A549 (cell line): ENCODE data around the gene SIRT7. TPM values are rescaled to one million over a fixed set of nuclear protein-coding genes. Genes with fewer than 3 reads are reported as not detected.
A peak's percentile ranks its signal among the peaks of the same experiment; 100 is the strongest.

Experiments
- ATAC-seq, 2 experiments: fragments of 200-7000 bp in 1 of 2; fragments of >200 bp in 1 of 2; cut with Nextera tagmentation in 1 of 2; cut with Tn5 transposase in 1 of 2; 3 replicates each; pipeline versions ENCODE4 v1.8.0 to v1.9.1; 2018 to 2020; ENCODE audit warnings: mild to moderate bottlenecking in 1 of 2, moderate library complexity in 1 of 2
- CTCF ChIA-PET: fragments of 300-600 bp; sonication (Branson Sonifier 250); formaldehyde crosslinking; extraction: SDS; loops from one replicate; lab custom pipeline; 2021; ENCODE audit warnings: antibody characterized with exemption, inconsistent platforms; lab: Yijun Ruan, JAX
- POLR2A ChIA-PET: fragments of 350-600 bp; formaldehyde crosslinking; extraction: SDS; loops from one replicate; lab custom pipeline; 2021; ENCODE audit warnings: antibody characterized with exemption, inconsistent platforms; lab: Yijun Ruan, JAX
- DNase-seq, 2 experiments: peaks; one replicate each; pipeline versions ENCODE4 v3.0.0 to v3.0.0-alpha.2; 2011 to 2016; ENCODE audit warnings: low read depth in 1 of 2, low spot score in 1 of 2
- FAIRE-seq: peaks from 2 replicates; lab custom pipeline; 2011; peaks lifted over from hg19 to GRCh38; lab: Jason Lieb, UNC
- H3K27ac ChIP-seq, 2 experiments: fragments of >200 bp; sonication (Bioruptor Twin); formaldehyde crosslinking; 3 replicates each; pipeline ENCODE4 v1.5.1; 2016 to 2017
- H3K4me1 ChIP-seq: fragments of >200 bp; sonication (Bioruptor Twin); formaldehyde crosslinking; 3 replicates; pipeline ENCODE4 v1.6.1; 2016
- H3K4me2 ChIP-seq: fragments of >200 bp; sonication (Bioruptor Twin); formaldehyde crosslinking; 3 replicates; pipeline ENCODE4 v1.6.1; 2016
- H3K4me3 ChIP-seq: fragments of >200 bp; sonication (Bioruptor Twin); formaldehyde crosslinking; 3 replicates; pipeline ENCODE4 v1.5.1; 2016
- H3K9me3 ChIP-seq: fragments of >200 bp; sonication (Bioruptor Twin); formaldehyde crosslinking; 3 replicates; pipeline ENCODE4 v1.6.1; 2016
- ATOH8 ChIP-seq: fragments of 250-450 bp; sonication (Bioruptor Pico); IDR thresholded peaks from 2 replicates; pipeline ENCODE4 v1.5.0; 2020; ENCODE audit warnings: low read depth, mild to moderate bottlenecking, moderate library complexity
- CEBPB ChIP-seq, 2 experiments: fragments of >200 bp in 1 of 2; sonication (Bioruptor Twin) in 1 of 2; formaldehyde crosslinking in 1 of 2; IDR thresholded peaks; 2 replicates each; pipeline ENCODE4 v1.6.1; 2012 to 2016
- EHF ChIP-seq: fragments of 250-450 bp; sonication (Bioruptor Pico); IDR thresholded peaks from 2 replicates; pipeline ENCODE4 v1.5.0; 2020; ENCODE audit warnings: mild to moderate bottlenecking
- EP300 ChIP-seq, 2 experiments: fragments of >200 bp; sonication (Bioruptor Twin); formaldehyde crosslinking; IDR thresholded peaks; 2 replicates in 1 of 2; 3 replicates in 1 of 2; pipeline ENCODE4 v1.6.1; 2016 to 2017
- FOSB ChIP-seq: fragments of 250-450 bp; sonication (Bioruptor Pico); IDR thresholded peaks from 2 replicates; pipeline ENCODE4 v1.5.0; 2020; ENCODE audit warnings: mild to moderate bottlenecking, moderate library complexity
- FOXS1 ChIP-seq: fragments of 250-450 bp; sonication (Bioruptor Pico); IDR thresholded peaks from 2 replicates; pipeline ENCODE4 v1.5.0; 2020; ENCODE audit warnings: mild to moderate bottlenecking, moderate library complexity
- HDAC2 ChIP-seq: fragments of 200-600 bp; sonication (generic); IDR thresholded peaks from 2 replicates; pipeline ENCODE4 v1.6.1; 2016
- HOXB5 ChIP-seq: fragments of 250-450 bp; sonication (Bioruptor Pico); IDR thresholded peaks from 2 replicates; pipeline ENCODE4 v1.5.0; 2020; ENCODE audit warnings: mild to moderate bottlenecking, moderate library complexity
- JUNB ChIP-seq: fragments of >200 bp; sonication (Bioruptor Twin); formaldehyde crosslinking; IDR thresholded peaks from 2 replicates; pipeline ENCODE4 v1.6.1; 2016
- KDM1A ChIP-seq: fragments of 200-600 bp; sonication (generic); IDR thresholded peaks from 2 replicates; pipeline ENCODE4 v1.6.1; 2016; ENCODE audit warnings: low read depth, mild to moderate bottlenecking
- KDM5A ChIP-seq: fragments of 200-600 bp; sonication (generic); IDR thresholded peaks from 2 replicates; pipeline ENCODE4 v1.6.1; 2016; ENCODE audit warnings: antibody characterized with exemption, mild to moderate bottlenecking
- MAZ ChIP-seq: fragments of 150-350 bp; IDR thresholded peaks from 2 replicates; pipeline ENCODE4 v1.6.1; 2014; ENCODE audit warnings: antibody characterized with exemption, low read depth, low read length, borderline replicate concordance
- NFE2L2 ChIP-seq: fragments of 150-350 bp; conservative IDR thresholded peaks from 2 replicates; pipeline ENCODE4 v1.6.1; 2014; ENCODE audit warnings: low read length
- PHF8 ChIP-seq: fragments of 200-600 bp; sonication (generic); IDR thresholded peaks from 2 replicates; pipeline ENCODE4 v1.6.1; 2016; ENCODE audit warnings: low read depth, mild to moderate bottlenecking, antibody characterized with exemption, moderate library complexity, borderline replicate concordance
- POLR2AphosphoS2 ChIP-seq: conservative IDR thresholded peaks from 2 replicates; pipeline ENCODE4 v1.6.1; 2012; ENCODE audit warnings: low read length, improper control_type of control experiment, inconsistent platforms
- RAD21 ChIP-seq, 2 experiments: fragments of >200 bp in 1 of 2; sonication (Bioruptor Twin) in 1 of 2; formaldehyde crosslinking in 1 of 2; IDR thresholded peaks in 1 of 2; conservative IDR thresholded peaks in 1 of 2; 2 replicates in 1 of 2; 3 replicates in 1 of 2; pipeline ENCODE4 v1.6.1; 2012 to 2018; ENCODE audit warnings: inconsistent platforms in 1 of 2
- RARB ChIP-seq: fragments of 250-450 bp; sonication (Bioruptor Pico); IDR thresholded peaks from 2 replicates; pipeline ENCODE4 v1.8.0; 2021; ENCODE audit warnings: mild to moderate bottlenecking, moderate library complexity
- RFX5 ChIP-seq: fragments of 450-650 bp; IDR thresholded peaks from 2 replicates; pipeline ENCODE4 v1.7.1; 2014; ENCODE audit warnings: antibody characterized with exemption, mild to moderate bottlenecking, moderate library complexity
- SMC3 ChIP-seq: fragments of >200 bp; sonication (Bioruptor Twin); formaldehyde crosslinking; IDR thresholded peaks from 3 replicates; pipeline ENCODE4 v1.6.1; 2018; ENCODE audit warnings: inconsistent platforms
- TP53 ChIP-seq: fragments of 250-450 bp; sonication (Bioruptor Pico); IDR thresholded peaks from 2 replicates; pipeline ENCODE4 v1.5.0; 2021; ENCODE audit warnings: mild to moderate bottlenecking, moderate library complexity
- USF2 ChIP-seq: fragments of 450-650 bp; IDR thresholded peaks from 2 replicates; pipeline ENCODE4 v1.6.1; 2014; ENCODE audit warnings: antibody characterized with exemption
- ZFP36 ChIP-seq: fragments of 450-650 bp; IDR thresholded peaks from 2 replicates; pipeline ENCODE4 v1.6.1; 2014; ENCODE audit warnings: borderline replicate concordance; ENCODE audit not compliant: partially characterized antibody
- ZNF302 ChIP-seq: fragments of 250-450 bp; sonication (Bioruptor Pico); IDR thresholded peaks from 2 replicates; pipeline ENCODE4 v1.9.0; 2021; ENCODE audit warnings: inconsistent platforms, mild to moderate bottlenecking, moderate library complexity
- WGBS: methylation state at CpG from one replicate; pipeline ENCODE4 v1.1.6; 2017; ENCODE audit errors: missing lambda C conversion rate; 5-methylcytosine and 5-hydroxymethylcytosine counted together
- polyA plus RNA-seq, 4 experiments: library from polyadenylated mRNA; depleted of rRNA in 3 of 4; stranded (reverse); fragments of >200 nt; fragmentation: RNase III in 1 of 4; extraction: RNeasy Plus Mini Kit Qiagen cat#74134 plus additional on column Dnase treatment in 1 of 4; gene quantifications; 2 replicates in 3 of 4; 3 replicates in 1 of 4; pipeline ENCODE4 v1.2.3, GENCODE V29; 2011 to 2017
- TF ChIP-seq, protein P1 (sequence below): IDR thresholded peaks from 2 replicates; pipeline ENCODE4 v1.6.1; 2012

The SIRT7 gene
- polyA plus RNA-seq, 2 of the 4 experiments (the other 2 are of a cell fraction): 9.8 to 35.2 TPM

DNA sequence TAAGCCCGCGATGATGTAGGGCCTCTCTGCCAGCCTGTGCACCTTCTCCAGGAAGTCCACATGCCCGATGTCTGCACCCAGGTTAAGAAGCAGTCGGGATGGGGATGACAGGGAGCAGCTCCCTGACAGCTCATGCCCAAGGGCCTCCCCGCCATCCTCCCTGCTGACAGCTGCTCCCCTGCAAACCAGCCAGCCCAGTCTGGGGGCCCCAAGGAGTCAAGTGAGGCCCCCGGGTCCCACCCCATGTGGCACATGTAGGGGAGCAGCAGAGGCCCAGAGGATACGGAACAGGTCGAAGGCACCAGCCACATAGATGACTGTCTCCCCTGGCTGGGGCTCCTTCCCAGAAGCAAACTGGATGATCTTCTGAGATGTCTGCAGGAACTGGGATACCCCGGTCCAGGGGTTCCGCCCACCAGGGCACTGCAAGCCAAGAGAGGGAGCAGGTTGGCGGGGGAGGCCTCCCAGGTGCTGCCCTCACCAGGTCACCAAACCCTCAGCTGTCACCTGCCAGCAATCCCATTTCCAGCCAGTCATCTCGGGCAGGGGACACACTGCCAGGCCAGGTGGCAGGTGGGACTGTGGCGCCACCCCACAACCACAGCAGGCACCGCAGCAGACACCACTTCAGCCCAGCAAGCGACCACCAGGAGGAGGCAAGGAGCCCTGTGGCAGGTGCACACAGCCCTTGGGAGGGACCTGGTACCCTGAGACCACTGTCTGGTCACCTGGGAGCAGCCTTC, 11.3 kb downstream of the SIRT7 start:
- ChIA-PET CTCF (interaction anchor here (1.2 to 2.8 kb wide), 7 partner anchors 13 to 84 kb away, joined by 3 to 7 read pairs (median 4); partner anchors contain the start of gene MAFG), POLR2A (no interaction called here)
- Histone ChIP-seq H3K27ac (no peak overlapping the region), H3K9me3 (no peaks in the 10 kb centered on the region), H3K4me3 (no peak overlapping the region), H3K4me2 (no peak overlapping the region), H3K4me1 (peaks cover 8% of the 10 kb centered on the region; the same call in 2 of the 3 replicates)
- no peak for FAIRE-seq
- TF ChIP-seq RAD21 (conservative IDR thresholded peaks at IDR 0.05 in 1 of 2, IDR thresholded peaks at IDR 0.05 in 1 of 2) (peak in 1 of 2 experiments; percentile 52; a peak in 1 of 5 replicates), FOSB (CRISPR knock-in tag) (no peak)
- peak in 1 of 2 experiments; percentile 50; a peak in 3 of 6 replicates for ATAC-seq
- peak in 1 of 2 experiments; percentile 66 for DNase-seq
- 85% methylated on average over 11 of the region's 15 CpGs for WGBS

DNA sequence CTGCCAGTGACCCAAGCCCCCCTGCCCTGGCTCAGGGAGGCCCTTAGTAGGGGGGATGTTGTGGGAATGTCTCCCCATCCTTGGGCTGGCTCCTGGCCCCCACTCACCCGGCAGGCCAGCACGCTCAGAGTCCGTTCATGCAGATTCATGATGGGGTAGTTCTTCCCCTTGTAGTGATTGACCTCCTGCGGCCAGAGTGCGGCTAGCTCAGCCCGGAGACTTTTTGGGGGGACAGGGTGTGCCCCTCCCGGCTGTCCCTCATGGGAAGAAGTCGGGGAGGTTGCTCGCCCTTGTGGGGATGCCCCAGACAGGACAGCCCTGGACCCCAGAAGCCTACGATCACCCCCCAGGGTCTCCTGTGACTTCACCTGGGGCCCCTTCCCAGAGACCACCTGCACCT, 12.0 kb downstream of the SIRT7 start:
- ChIA-PET POLR2A (no interaction called here), CTCF (interaction anchor here (0.6 to 2.8 kb wide), 7 partner anchors 14 to 125 kb away, joined by 3 to 7 read pairs (median 5); partner anchors contain the start of gene MAFG)
- FAIRE-seq (no peak), DNase-seq (no peak), ATAC-seq (no peak)
- WGBS: 88% methylated on average over 9 of the region's 10 CpGs
- H3K27ac ChIP-seq: no peak overlapping the region
- H3K4me1 ChIP-seq: peaks cover 7% of the 10 kb centered on the region; the same call in 2 of the 3 replicates
- no peak overlapping the region for H3K4me2 ChIP-seq
- TF ChIP-seq ATOH8 (CRISPR knock-in tag) (no peak), JUNB (no peak), RFX5 (no peak), HDAC2 (no peak), SMC3 (no peak), HOXB5 (no peak), EHF (CRISPR knock-in tag) (no peak), FOXS1 (no peak), POLR2AphosphoS2 (no peak), MAZ (no peak), KDM5A (no peak), USF2 (no peak), KDM1A (no peak), CEBPB (IDR thresholded peaks at IDR 0.05) (no peak), TP53 (CRISPR knock-in tag) (no peak)
- H3K4me3 ChIP-seq: no peak overlapping the region
- no peaks in the 10 kb centered on the region for H3K9me3 ChIP-seq

GRCh38 chr17:81905424-81905875, 12.5 kb downstream of the SIRT7 start:
- Histone ChIP-seq H3K4me1 (peaks cover 4% of the 10 kb centered on the region; the same call in 2 of the 3 replicates), H3K4me2 (no peak overlapping the region), H3K4me3 (no peak overlapping the region), H3K27ac (no peak overlapping the region), H3K9me3 (no peaks in the 10 kb centered on the region)
- DNase-seq (no peak), FAIRE-seq (no peak), ATAC-seq (no peak)
- ChIA-PET POLR2A (no interaction called here), CTCF (interaction anchor here (0.6 to 2.8 kb wide), 5 partner anchors 23 to 125 kb away, joined by 4 to 7 read pairs (median 5); partner anchors contain the start of gene MAFG)
- WGBS: 91% methylated on average over 16 of the region's 16 CpGs
- TF ChIP-seq EHF (CRISPR knock-in tag): no peak
- TF ChIP-seq, protein P1, sequence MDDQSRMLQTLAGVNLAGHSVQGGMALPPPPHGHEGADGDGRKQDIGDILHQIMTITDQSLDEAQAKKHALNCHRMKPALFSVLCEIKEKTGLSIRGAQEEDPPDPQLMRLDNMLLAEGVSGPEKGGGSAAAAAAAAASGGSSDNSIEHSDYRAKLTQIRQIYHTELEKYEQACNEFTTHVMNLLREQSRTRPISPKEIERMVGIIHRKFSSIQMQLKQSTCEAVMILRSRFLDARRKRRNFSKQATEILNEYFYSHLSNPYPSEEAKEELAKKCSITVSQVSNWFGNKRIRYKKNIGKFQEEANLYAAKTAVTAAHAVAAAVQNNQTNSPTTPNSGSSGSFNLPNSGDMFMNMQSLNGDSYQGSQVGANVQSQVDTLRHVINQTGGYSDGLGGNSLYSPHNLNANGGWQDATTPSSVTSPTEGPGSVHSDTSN: no peak
- TF ChIP-seq RARB: no peak
- no peak for TF ChIP-seq HDAC2
- TF ChIP-seq ZFP36: no peak
- no peak for TF ChIP-seq HOXB5
- TF ChIP-seq KDM1A: no peak
- no peak for TF ChIP-seq RFX5
- TF ChIP-seq CEBPB (IDR thresholded peaks at IDR 0.05): no peak
- TF ChIP-seq NFE2L2: no peak
- no peak for TF ChIP-seq ZNF302
- no peak for TF ChIP-seq EP300 (IDR thresholded peaks at IDR 0.05)
- no peak for TF ChIP-seq ATOH8 (CRISPR knock-in tag)
- TF ChIP-seq PHF8: no peak
